ENCODE results near the gene TMIGD2.

Gene TMIGD2

DNA sequence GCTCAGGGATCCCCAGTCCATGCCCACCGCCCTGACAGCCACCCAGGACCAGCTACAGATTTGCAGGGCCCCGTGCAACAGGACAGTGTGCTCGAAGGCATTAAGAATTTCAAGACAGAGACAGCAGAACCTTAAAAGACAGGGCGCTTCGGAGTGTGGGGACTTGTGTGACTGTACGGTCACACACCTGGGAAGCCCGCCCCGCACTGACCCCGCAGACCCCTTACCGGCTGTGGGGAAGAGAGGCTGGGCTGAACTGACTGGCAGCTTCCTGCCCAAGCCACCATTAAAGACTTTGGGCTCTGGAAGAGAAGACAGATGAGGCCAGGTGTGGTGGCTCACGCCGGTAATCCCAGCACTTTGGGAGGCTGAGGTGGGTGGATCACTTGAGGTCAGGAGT is 22.0 kb upstream of the TMIGD2 start:
- H3K27ac ChIP-seq (ENCODE audit: low read length) = no peak overlapping the region
- H3K36me3 ChIP-seq (ENCODE audit: insufficient read depth, low read depth, low read length) = no peaks in the 10 kb centered on the region
- H3K9ac ChIP-seq (ENCODE audit: low read depth, low read length) = no peak overlapping the region
- H3K4me1 ChIP-seq (ENCODE audit: insufficient read depth, low read length) = 0 out of 2 replicates have a peak, but pooled peaks cover 2% of the 10 kb centered on the region
- no peaks in the 10 kb centered on the region for H3K27me3 ChIP-seq (ENCODE audit: insufficient read depth, low read length)
- H3K4me3 ChIP-seq (ENCODE audit: low read length) = no peak overlapping the region
- H3K9me3 ChIP-seq (ENCODE audit: insufficient read depth, low read depth, low read length) = peaks cover 15% of the 10 kb centered on the region

DNA sequence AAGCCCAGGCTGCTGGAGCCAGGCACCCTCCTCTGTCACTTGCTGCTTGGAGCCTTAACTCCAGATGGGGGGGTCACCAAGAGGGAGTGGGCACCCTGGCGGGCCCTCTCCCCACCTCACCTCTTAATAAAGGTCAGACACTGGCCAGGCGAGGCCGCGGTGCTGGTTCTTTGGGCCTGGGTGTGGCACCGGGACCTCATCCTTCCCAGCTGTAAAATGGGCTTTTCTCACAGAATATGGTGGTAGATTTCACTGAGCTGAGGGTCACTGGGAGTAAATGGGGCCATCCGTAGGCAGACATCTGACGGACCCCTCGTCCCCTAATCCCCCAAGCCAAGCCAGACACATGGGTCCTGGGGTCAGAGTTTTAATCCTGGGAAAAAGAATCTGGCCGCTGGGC is 21.5 kb upstream of the TMIGD2 start:
- Histone ChIP-seq H3K4me1 (ENCODE audit: insufficient read depth, low read length) (0 out of 2 replicates have a peak, but pooled peaks cover 2% of the 10 kb centered on the region), H3K27me3 (ENCODE audit: insufficient read depth, low read length) (no peaks in the 10 kb centered on the region), H3K9me3 (ENCODE audit: insufficient read depth, low read depth, low read length) (peaks cover 20% of the 10 kb centered on the region), H3K9ac (ENCODE audit: low read depth, low read length) (no peak overlapping the region), H3K36me3 (ENCODE audit: insufficient read depth, low read depth, low read length) (peaks cover 5% of the 10 kb centered on the region; the same call in 1 of the 2 replicates), H3K4me3 (ENCODE audit: low read length) (no peak overlapping the region), H3K27ac (ENCODE audit: low read length) (no peak overlapping the region)

DNA sequence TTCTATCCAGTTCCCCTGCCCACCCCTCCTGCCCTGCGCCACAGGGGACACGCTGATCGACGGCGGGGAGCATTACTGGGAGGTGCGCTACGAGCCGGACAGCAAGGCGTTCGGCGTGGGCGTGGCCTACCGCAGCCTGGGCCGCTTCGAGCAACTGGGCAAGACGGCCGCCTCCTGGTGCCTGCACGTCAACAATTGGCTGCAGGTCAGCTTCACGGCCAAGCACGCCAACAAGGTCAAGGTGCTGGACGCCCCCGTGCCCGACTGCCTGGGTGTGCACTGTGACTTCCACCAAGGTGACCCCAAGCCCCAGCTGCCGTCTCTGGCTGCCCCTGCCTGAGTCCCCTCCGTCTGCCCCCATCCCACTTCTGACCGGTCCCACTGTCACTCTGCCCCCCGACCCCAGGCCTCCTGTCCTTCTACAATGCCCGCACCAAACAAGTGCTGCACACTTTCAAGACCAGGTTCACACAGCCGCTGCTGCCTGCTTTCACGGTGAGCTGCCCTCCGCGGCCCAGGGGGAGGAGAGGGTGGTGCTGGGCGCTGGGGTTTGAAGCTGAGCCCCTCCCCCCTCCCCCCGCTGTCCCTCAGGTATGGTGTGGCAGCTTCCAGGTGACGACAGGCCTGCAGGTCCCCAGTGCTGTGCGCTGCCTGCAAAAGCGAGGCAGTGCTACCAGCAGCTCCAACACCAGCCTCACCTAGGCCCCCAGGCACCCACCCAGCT is 20.9 kb upstream of the TMIGD2 start:
- H3K9ac ChIP-seq (ENCODE audit: low read depth, low read length) = no peak overlapping the region
- H3K9me3 ChIP-seq (ENCODE audit: insufficient read depth, low read depth, low read length) = peaks cover 20% of the 10 kb centered on the region
- no peaks in the 10 kb centered on the region for H3K27me3 ChIP-seq (ENCODE audit: insufficient read depth, low read length)
- H3K27ac ChIP-seq (ENCODE audit: low read length) = no peak overlapping the region
- no peak overlapping the region for H3K4me3 ChIP-seq (ENCODE audit: low read length)
- 0 out of 2 replicates have a peak, but pooled peaks cover 2% of the 10 kb centered on the region for H3K4me1 ChIP-seq (ENCODE audit: insufficient read depth, low read length)
- peaks cover 11% of the 10 kb centered on the region; the same call in 1 of the 2 replicates for H3K36me3 ChIP-seq (ENCODE audit: insufficient read depth, low read depth, low read length)

DNA sequence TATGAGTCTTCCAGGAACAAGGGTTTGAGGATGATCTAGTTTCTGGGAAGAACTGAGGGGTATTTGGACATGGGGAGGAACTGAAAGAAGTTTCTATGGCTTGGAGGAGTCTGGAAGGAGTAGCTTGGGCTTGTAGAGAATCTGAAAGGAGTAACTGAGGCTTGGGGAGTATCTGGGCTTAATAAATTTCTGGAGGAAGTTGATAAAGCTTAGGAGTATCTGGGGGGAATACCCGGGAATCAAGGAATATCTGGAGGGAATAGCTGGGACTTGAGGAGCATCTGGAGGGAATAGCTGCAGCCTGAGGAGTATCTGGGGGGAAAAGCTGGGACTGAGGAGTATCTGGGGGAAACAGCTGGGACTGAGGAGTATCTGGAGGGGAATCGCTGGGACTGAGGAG is 18.2 kb upstream of the TMIGD2 start:
- Histone ChIP-seq H3K4me3 (ENCODE audit: low read length) (no peak overlapping the region), H3K27me3 (ENCODE audit: insufficient read depth, low read length) (no peaks in the 10 kb centered on the region), H3K9me3 (ENCODE audit: insufficient read depth, low read depth, low read length) (peaks cover 20% of the 10 kb centered on the region), H3K27ac (ENCODE audit: low read length) (no peak overlapping the region), H3K4me1 (ENCODE audit: insufficient read depth, low read length) (no peaks in the 10 kb centered on the region), H3K36me3 (ENCODE audit: insufficient read depth, low read depth, low read length) (peaks cover 21% of the 10 kb centered on the region; the same call in 1 of the 2 replicates), H3K9ac (ENCODE audit: low read depth, low read length) (no peak overlapping the region)

DNA sequence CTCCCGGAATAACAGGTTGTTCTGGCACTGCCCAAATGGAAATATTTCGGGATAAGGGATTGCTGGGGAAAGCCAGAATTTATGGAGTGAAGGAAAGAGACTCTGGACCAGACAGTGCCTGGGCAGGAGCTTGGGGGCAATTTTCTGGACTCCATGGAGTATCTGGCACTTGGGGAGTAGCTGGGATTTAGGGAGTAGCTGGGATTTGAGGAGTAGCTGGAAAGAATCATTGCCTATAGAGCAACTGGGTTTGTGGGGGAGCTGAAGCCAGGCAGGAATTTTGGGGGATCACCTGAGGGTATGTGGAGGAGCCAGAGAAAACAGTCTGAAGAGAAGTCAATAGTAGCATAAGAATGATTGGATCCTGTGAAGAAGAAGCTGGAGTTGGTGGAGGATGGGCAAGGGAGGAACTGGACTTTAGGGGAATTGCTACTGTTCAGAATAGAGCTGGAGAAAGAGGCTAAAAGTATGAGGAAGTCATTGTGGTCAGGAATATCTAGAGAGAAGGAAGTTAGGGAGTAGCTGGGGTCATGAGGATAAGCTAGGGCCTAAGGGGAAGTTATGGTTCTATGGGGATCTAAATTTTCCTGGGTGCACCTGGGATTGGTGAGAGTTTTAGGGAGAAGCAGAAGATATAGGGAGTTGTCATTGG is 17.0 kb upstream of the TMIGD2 start:
- Histone ChIP-seq H3K9me3 (ENCODE audit: insufficient read depth, low read depth, low read length) (peaks cover 20% of the 10 kb centered on the region), H3K4me1 (ENCODE audit: insufficient read depth, low read length) (no peaks in the 10 kb centered on the region), H3K27ac (ENCODE audit: low read length) (no peak overlapping the region), H3K27me3 (ENCODE audit: insufficient read depth, low read length) (no peaks in the 10 kb centered on the region), H3K36me3 (ENCODE audit: insufficient read depth, low read depth, low read length) (peaks cover 26% of the 10 kb centered on the region; the same call in 1 of the 2 replicates), H3K9ac (ENCODE audit: low read depth, low read length) (no peak overlapping the region), H3K4me3 (ENCODE audit: low read length) (no peak overlapping the region)

DNA sequence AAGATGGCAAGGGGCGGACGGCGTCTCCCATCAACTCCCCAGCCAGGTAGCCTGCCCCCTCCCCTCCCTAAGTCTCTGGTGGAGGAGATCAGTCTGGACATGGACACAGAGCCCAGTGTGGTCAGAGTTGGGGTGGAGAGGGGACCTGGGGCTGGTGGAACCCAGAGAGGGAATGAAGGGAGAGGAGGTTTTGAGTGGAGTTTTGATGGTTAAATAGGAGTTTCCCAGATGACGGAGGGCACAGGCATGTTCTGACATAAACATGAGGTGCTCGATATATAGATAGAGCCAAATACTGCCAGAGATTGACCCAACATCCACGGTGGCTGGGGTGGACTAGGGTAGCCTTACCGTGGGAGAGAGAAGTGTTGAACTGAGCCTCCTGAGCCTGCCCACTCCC is 16.3 kb upstream of the TMIGD2 start:
- Histone ChIP-seq H3K27me3 (ENCODE audit: insufficient read depth, low read length) (no peaks in the 10 kb centered on the region), H3K9ac (ENCODE audit: low read depth, low read length) (no peak overlapping the region), H3K36me3 (ENCODE audit: insufficient read depth, low read depth, low read length) (peaks cover 29% of the 10 kb centered on the region; the same call in 1 of the 2 replicates), H3K9me3 (ENCODE audit: insufficient read depth, low read depth, low read length) (peaks cover 20% of the 10 kb centered on the region), H3K27ac (ENCODE audit: low read length) (no peak overlapping the region), H3K4me3 (ENCODE audit: low read length) (no peak overlapping the region), H3K4me1 (ENCODE audit: insufficient read depth, low read length) (no peaks in the 10 kb centered on the region)

DNA sequence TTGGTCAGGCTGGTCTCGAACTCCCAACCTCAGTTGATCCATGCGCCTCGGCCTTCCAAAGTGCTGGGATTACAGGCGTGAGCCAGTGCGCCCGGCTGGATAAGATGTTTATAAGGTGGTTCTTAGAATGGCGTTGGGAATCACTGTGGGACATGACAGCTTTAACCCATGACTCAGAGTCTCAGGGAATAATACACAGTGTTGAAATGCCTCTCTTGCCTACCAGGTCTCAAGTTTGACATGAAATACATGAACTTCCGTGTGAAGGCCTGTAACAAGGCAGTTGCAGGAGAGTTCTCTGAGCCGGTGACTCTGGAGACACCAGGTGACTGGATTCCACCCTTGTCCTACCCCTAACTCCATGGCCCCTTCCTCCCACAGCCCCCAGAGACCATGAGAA is 14.8 kb upstream of the TMIGD2 start:
- peaks cover 29% of the 10 kb centered on the region; the same call in 1 of the 2 replicates for H3K36me3 ChIP-seq (ENCODE audit: insufficient read depth, low read depth, low read length)
- H3K27ac ChIP-seq (ENCODE audit: low read length) = no peak overlapping the region
- no peak overlapping the region for H3K9ac ChIP-seq (ENCODE audit: low read depth, low read length)
- H3K4me3 ChIP-seq (ENCODE audit: low read length) = no peak overlapping the region
- peaks cover 20% of the 10 kb centered on the region for H3K9me3 ChIP-seq (ENCODE audit: insufficient read depth, low read depth, low read length)
- H3K27me3 ChIP-seq (ENCODE audit: insufficient read depth, low read length) = no peaks in the 10 kb centered on the region
- no peaks in the 10 kb centered on the region for H3K4me1 ChIP-seq (ENCODE audit: insufficient read depth, low read length)

DNA sequence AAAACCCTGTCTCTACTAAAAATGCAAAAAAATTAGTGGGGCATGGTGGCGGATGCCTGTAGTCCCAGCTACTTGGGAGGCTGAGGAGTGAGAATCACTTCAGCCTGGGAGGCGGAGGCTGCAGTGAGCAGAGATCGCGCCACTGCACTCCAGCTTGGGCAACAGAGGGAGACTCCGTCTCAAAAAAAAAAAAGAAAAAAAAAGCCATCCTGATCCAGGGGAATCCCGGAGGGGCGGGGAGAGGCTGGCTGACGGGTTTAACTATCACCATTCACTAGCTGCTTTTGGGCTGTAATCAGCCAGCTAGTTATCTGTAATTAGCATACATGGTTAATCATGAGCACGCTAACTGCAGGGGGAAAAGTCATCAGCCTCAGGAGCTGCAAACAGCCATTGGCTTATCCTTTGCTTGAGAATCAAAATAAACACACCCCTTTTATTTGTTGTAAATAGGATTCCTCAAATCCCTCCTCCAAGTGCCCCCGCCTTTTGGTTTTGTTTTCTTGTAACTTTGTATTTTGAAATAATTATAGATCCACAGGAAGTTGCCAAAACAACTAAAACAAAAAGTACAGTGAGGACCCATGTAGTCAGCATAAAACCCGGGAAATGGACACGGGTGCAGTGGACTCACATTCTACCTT is 11.8 kb upstream of the TMIGD2 start:
- no peak overlapping the region for H3K27ac ChIP-seq (ENCODE audit: low read length)
- no peaks in the 10 kb centered on the region for H3K4me1 ChIP-seq (ENCODE audit: insufficient read depth, low read length)
- H3K9me3 ChIP-seq (ENCODE audit: insufficient read depth, low read depth, low read length) = 0 out of 2 replicates have a peak, but pooled peaks cover 3% of the 10 kb centered on the region
- H3K4me3 ChIP-seq (ENCODE audit: low read length) = no peak overlapping the region
- H3K9ac ChIP-seq (ENCODE audit: low read depth, low read length) = no peak overlapping the region
- H3K27me3 ChIP-seq (ENCODE audit: insufficient read depth, low read length) = no peaks in the 10 kb centered on the region
- peaks cover 49% of the 10 kb centered on the region for H3K36me3 ChIP-seq (ENCODE audit: insufficient read depth, low read depth, low read length)

DNA sequence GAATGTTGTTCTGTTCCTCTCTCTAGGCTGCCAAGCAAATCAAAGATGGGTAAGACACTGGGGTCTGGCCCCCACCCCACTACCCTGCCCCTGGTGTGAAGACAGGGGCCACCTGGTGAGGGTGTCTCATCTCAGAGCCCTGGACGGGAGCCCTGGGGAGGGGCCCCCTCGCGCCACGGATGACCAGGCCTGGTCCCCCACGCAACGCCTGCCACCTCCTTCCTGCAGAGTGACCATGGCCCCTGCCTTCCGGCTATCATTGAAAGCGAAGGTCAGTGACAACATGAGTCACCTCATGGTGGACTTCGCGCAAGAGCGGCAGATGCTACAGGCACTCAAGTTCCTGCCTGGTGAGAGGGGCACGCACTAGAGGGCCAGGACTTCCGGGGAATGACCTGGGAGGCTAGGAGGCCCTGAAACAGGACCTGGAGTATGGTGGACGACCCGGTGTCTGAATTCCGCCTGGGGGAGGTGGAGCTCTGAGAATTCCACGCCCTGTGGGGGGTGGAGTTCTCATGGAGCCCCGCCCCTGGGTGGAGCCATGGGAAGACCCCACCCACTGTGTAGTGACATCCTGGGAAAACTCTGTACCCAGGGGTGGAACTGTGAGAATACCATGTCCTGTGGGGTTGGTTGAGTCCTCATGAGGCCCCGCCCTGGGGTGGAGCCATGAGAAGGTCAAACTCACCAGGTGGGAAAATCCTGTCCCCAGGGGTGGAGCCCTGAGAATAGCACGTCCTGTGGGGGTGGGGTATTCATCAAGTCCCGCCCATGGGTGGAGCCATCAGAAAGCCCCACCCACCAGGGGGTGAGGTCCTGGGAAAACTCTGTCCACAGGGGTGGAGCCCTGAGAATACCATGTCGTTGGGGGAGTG is 8.3 kb upstream of the TMIGD2 start:
- no peak overlapping the region for H3K27ac ChIP-seq (ENCODE audit: low read length)
- H3K9me3 ChIP-seq (ENCODE audit: insufficient read depth, low read depth, low read length) = no peaks in the 10 kb centered on the region
- H3K9ac ChIP-seq (ENCODE audit: low read depth, low read length) = no peak overlapping the region
- H3K27me3 ChIP-seq (ENCODE audit: insufficient read depth, low read length) = no peaks in the 10 kb centered on the region
- peaks cover 43% of the 10 kb centered on the region for H3K36me3 ChIP-seq (ENCODE audit: insufficient read depth, low read depth, low read length)
- H3K4me1 ChIP-seq (ENCODE audit: insufficient read depth, low read length) = no peaks in the 10 kb centered on the region
- no peak overlapping the region for H3K4me3 ChIP-seq (ENCODE audit: low read length)

DNA sequence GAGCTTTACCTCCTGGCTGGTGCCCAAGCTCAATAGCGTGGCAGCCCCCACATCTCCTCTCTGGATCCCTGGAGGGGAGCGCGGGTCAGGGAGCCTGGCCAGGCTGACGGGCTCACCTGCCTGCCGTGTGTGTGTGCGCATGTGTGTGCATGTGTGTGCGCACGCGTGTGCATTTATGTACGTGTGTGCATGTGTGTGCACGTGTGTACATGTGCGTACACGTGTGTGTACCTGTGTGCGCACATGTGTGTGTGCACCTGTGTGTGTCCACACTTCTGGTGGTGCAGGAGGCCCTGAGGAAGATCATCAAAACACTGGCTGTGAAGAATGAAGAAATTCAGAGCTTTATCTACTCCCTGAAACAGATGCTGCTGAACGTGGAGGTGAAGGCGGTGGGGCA is 3.5 kb upstream of the TMIGD2 start:
- H3K36me3 ChIP-seq (ENCODE audit: insufficient read depth, low read depth, low read length) = peaks cover 24% of the 10 kb centered on the region
- H3K27me3 ChIP-seq (ENCODE audit: insufficient read depth, low read length) = no peaks in the 10 kb centered on the region
- no peaks in the 10 kb centered on the region for H3K9me3 ChIP-seq (ENCODE audit: insufficient read depth, low read depth, low read length)
- H3K9ac ChIP-seq (ENCODE audit: low read depth, low read length) = no peak overlapping the region
- no peak overlapping the region for H3K27ac ChIP-seq (ENCODE audit: low read length)
- no peak overlapping the region for H3K4me3 ChIP-seq (ENCODE audit: low read length)
- 0 out of 2 replicates have a peak, but pooled peaks cover 2% of the 10 kb centered on the region for H3K4me1 ChIP-seq (ENCODE audit: insufficient read depth, low read length)

DNA sequence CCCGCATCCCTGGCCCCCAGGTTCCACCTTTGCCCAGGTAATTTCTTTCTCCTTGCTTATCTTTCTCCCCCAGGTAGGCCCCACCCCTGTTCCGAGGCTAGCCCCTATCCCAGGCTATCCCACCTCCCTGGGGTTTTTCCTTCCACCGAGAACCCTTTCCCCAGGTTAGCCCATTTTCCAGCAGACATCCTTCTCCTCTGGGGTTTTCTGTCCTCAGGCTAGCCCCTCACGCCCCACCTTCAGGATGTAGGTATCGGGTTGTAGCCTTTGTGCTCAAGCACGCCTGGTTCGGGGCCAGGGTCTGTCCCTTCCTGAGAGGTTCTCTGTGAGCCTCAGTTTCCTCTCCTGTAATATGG is 3.0 kb upstream of the TMIGD2 start:
- peak overlapping the region; percentile 40; the same call in 1 of the 2 replicates for H3K4me3 ChIP-seq (ENCODE audit: low read length)
- H3K9me3 ChIP-seq (ENCODE audit: insufficient read depth, low read depth, low read length) = no peaks in the 10 kb centered on the region
- peaks cover 20% of the 10 kb centered on the region for H3K36me3 ChIP-seq (ENCODE audit: insufficient read depth, low read depth, low read length)
- H3K27ac ChIP-seq (ENCODE audit: low read length) = no peak overlapping the region
- no peaks in the 10 kb centered on the region for H3K27me3 ChIP-seq (ENCODE audit: insufficient read depth, low read length)
- H3K4me1 ChIP-seq (ENCODE audit: insufficient read depth, low read length) = 0 out of 2 replicates have a peak, but pooled peaks cover 2% of the 10 kb centered on the region
- H3K9ac ChIP-seq (ENCODE audit: low read depth, low read length) = no peak overlapping the region
